ENCODE results near the gene KIF26A. TPM values are rescaled to one million over a fixed set of nuclear protein-coding genes. Genes with fewer than 3 reads are reported as not detected.

The KIF26A gene
- total and polyA plus RNA-seq, 2 donors (not counting 1 experiment from before 2014, with no cell fraction given) = 0.15 TPM; not detected in 1

- Histone ChIP-seq H3K27ac (ENCODE audit: low read length in 2 of 2) (no peak overlapping the region), H3K4me1 (ENCODE audit: control insufficient read depth in 2 of 2, insufficient read depth in 2 of 2, low read length in 2 of 2) (no peaks in the 10 kb centered on the region), H3K9ac (ENCODE audit: low read length) (no peak overlapping the region), H2AFZ (ENCODE audit: insufficient read depth, low read depth, low read length, poor library complexity, severe bottlenecking) (no peak overlapping the region), H3K79me2 (ENCODE audit: control insufficient read depth, insufficient read depth, low read length) (no peaks in the 10 kb centered on the region), H3K27me3 (replicated peaks in 1 of 4; ENCODE audit: control extremely low read depth in 1 of 4, control insufficient read depth in 3 of 4, insufficient read depth in 4 of 4, low read length in 3 of 4) (peaks cover 0 to 2% (median 0%) of the 10 kb centered on the region in 4 experiments), H3K9me3 (ENCODE audit: control extremely low read depth in 1 of 3, control insufficient read depth in 2 of 3, insufficient read depth in 1 of 3, low read length in 2 of 3) (peaks cover 0 to 8% (median 0%) of the 10 kb centered on the region in 3 donors), H4K20me1 (ENCODE audit: control insufficient read depth, insufficient read depth, low read length, poor library complexity, severe bottlenecking) (no peaks in the 10 kb centered on the region), H3K4me3 (ENCODE audit: control extremely low read depth in 1 of 5, extremely low read depth in 1 of 5, insufficient read depth in 1 of 5, low read depth in 2 of 5, low read length in 4 of 5) (no peak overlapping the region), H3K4me2 (replicated peaks; ENCODE audit: low read depth, low read length, poor library complexity, severe bottlenecking) (no peak overlapping the region), H3K36me3 (replicated peaks in 1 of 2; ENCODE audit: control extremely low read depth in 1 of 2, control insufficient read depth in 1 of 2, extremely low read depth in 1 of 2, insufficient read depth in 2 of 2, low read length in 1 of 2) (no peaks in the 10 kb centered on the region)
- Mint-ChIP-seq H3K4me1 (no peaks in the 10 kb centered on the region), H3K9me3 (ENCODE audit: insufficient read depth) (no peaks in the 10 kb centered on the region), H3K27me3 (peaks cover 10% of the 10 kb centered on the region), H3K4me3 (no peak overlapping the region), H3K27ac (no peak overlapping the region)
- intact Hi-C loops (cut with micrococcal nuclease) = no loop called here
- ChIA-PET CTCF (no interaction called here), POLR2A (no interaction called here)
- DNase-seq (no peak), ATAC-seq (ENCODE audit: low read depth) (no peak)
- 90% methylated on average over 10 of the region's 14 CpGs for WGBS (ENCODE audit: insufficient coverage)
- no peak for TF ChIP-seq CTCF (IDR thresholded peaks at IDR 0.05)
- no peak for TF ChIP-seq EZH2 (IDR thresholded peaks at IDR 0.05; ENCODE audit: borderline replicate concordance, insufficient read depth, low read depth, low read length, poor library complexity, severe bottlenecking)
Measured at GRCh38 chr14:104216457-104216856, 78.1 kb downstream of the KIF26A start.

GRCh38 chr14:104217486-104218360 is 79.3 kb downstream of the KIF26A start:
- Histone ChIP-seq H3K9me3 (ENCODE audit: control extremely low read depth in 1 of 3, control insufficient read depth in 2 of 3, insufficient read depth in 1 of 3, low read length in 2 of 3) (peaks cover 0 to 5% (median 0%) of the 10 kb centered on the region in 3 donors), H2AFZ (ENCODE audit: insufficient read depth, low read depth, low read length, poor library complexity, severe bottlenecking) (no peak overlapping the region), H3K4me3 (ENCODE audit: control extremely low read depth in 1 of 5, extremely low read depth in 1 of 5, insufficient read depth in 1 of 5, low read depth in 2 of 5, low read length in 4 of 5) (no peak overlapping the region), H3K79me2 (ENCODE audit: control insufficient read depth, insufficient read depth, low read length) (no peaks in the 10 kb centered on the region), H3K4me1 (ENCODE audit: control insufficient read depth in 2 of 2, insufficient read depth in 2 of 2, low read length in 2 of 2) (no peaks in the 10 kb centered on the region), H3K4me2 (replicated peaks; ENCODE audit: low read depth, low read length, poor library complexity, severe bottlenecking) (no peak overlapping the region), H3K36me3 (replicated peaks in 1 of 2; ENCODE audit: control extremely low read depth in 1 of 2, control insufficient read depth in 1 of 2, extremely low read depth in 1 of 2, insufficient read depth in 2 of 2, low read length in 1 of 2) (no peaks in the 10 kb centered on the region), H3K9ac (ENCODE audit: low read length) (no peak overlapping the region), H3K27me3 (replicated peaks in 1 of 4; ENCODE audit: control extremely low read depth in 1 of 4, control insufficient read depth in 3 of 4, insufficient read depth in 4 of 4, low read length in 3 of 4) (peaks cover 0 to 2% (median 0%) of the 10 kb centered on the region in 4 experiments), H4K20me1 (ENCODE audit: control insufficient read depth, insufficient read depth, low read length, poor library complexity, severe bottlenecking) (no peaks in the 10 kb centered on the region), H3K27ac (ENCODE audit: low read length in 2 of 2) (no peak overlapping the region)
- H3K4me3 Mint-ChIP-seq = no peak overlapping the region
- intact Hi-C loops (cut with micrococcal nuclease) = no loop called here
- DNase-seq (no peak), ATAC-seq (ENCODE audit: low read depth) (no peak)
- H3K9me3 Mint-ChIP-seq (ENCODE audit: insufficient read depth) = no peaks in the 10 kb centered on the region
- CTCF ChIA-PET = no interaction called here
- H3K4me1 Mint-ChIP-seq = no peaks in the 10 kb centered on the region
- no peak overlapping the region for H3K27ac Mint-ChIP-seq
- TF ChIP-seq CTCF (IDR thresholded peaks at IDR 0.05) (no peak), EZH2 (IDR thresholded peaks at IDR 0.05; ENCODE audit: borderline replicate concordance, insufficient read depth, low read depth, low read length, poor library complexity, severe bottlenecking) (no peak)
- H3K27me3 Mint-ChIP-seq = peaks cover 16% of the 10 kb centered on the region
- WGBS (ENCODE audit: insufficient coverage) = 86% methylated on average over 18 of the region's 21 CpGs
- POLR2A ChIA-PET = no interaction called here
